Activated CD4-positive, alpha-beta T cell treated with anti-CD3 and anti-CD28 coated beads, Interleukin-2, Interleukin-6, amounts not matched to agents 100 ng/mL and 50 ng/mL, durations not matched to agents 16 hours and 8 hours (primary cell): ENCODE measurements around the gene PRAME.
"Not testable (repeated sequence)": the region's sequence is repeated elsewhere in the genome, so short reads cannot be mapped to it uniquely, and the experiment has no call there.

Experiments
- DNase-seq: peaks from one replicate; pipeline ENCODE4 v3.0.0-alpha.2; 2020

The PRAME gene

DNA sequence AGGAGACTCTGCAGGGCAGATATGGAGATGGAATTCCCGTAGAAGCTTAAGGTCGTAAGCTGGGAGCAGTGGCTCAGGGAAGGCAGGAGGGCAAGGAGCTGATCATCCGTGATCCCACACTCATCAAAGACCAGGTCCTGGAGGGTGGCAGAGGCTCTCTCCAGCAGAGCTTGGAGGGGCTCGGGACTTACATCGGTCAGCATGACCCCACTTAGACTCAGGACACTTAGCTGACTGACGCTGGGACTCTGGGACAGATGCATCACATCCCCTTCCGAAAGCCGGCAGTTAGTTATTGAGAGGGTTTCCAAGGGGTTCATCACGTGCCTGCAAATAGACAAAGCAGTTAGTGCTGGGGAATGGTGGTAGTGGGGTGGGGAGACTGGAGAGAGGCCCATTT, 10.7 kb downstream of the PRAME start:
- no peak for DNase-seq

DNA sequence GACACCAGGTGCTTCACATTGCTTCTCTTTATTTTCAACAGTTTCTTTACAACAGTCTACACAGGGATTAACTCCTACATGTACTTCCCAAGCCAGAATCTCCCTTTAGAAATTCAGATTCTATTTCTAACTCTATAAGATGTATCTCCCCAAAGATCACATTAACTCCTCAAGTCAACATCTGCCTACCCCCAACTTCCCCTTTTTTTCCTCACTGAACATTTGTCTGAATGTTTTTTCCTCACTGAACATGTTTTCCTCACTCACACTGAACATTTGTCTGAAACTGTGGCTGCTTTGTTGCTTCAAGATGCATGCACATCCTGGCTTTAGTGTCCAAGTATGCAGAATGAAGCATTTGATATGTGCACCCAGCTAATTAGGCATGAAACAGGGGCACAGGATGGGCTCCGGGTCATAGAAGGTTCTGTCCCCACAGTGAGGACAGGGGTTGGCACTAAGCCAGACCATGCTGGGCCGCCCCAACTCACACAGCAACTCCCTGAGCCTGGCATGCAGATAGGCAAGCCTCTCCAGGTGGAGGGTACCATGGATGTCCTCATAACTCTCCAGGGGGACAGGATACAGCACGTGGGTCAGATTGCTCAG, 11.3 kb downstream of the PRAME start:
- no peak for DNase-seq

DNA sequence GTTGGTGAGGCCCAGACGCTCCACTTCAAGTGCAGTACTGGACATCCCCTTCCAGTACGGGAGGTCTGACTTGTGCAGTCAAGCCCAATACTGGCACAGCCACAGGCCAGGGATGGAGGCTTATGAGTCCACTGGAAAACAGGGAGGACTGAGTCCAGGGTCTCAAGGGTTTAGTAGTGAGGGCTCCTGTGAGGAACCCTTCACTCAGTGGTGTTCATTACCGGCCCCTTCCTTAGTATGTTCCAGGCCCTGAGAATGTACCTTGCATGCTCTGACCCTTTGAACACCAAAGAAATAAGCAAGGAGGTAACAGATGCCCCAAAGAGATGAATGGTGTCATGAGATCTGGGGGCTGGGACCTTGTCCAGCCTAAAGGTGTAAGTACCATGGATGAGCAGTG, 11.8 kb downstream of the PRAME start:
- no peak for DNase-seq

DNA sequence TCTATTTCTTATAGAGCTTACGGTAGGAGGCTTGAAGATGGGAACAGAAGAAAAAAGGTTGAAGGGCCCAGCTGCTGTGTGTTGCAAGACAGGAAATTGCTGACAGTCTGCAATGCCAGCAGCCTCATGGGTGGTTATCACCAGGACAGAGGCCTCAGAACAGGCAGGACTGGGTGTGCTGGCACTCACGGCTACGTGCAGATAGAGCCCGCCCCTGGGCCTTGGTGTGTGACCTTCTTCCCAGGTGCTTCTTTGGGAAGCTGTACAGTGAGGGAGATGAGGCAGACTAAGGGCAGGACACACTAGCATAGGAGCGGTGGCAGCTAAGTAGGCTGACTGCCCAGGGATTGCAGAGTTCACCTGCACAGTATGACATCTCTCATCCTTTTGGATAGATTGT, 12.6 kb downstream of the PRAME start:
- DNase-seq: no peak

DNA sequence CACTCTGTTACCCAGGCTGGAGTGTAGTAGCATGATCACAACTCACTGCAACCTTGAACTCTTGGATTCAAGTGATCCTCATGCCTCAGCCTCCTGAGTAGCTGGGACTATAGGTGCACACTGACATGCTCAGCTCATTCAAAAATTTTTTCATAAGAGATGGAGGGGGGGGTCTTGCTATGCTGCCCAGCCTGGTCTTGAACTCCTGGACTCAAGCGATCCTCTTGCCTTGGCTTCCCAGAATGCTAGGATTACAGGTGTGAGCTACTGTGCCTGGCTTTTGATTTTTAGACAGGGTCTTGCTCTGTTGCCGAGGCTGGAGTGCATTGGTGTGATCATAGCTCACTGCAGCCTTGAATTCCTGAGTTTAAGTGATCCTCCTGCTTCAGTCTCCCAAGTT, 14.0 kb downstream of the PRAME start:
- no peak for DNase-seq

DNA sequence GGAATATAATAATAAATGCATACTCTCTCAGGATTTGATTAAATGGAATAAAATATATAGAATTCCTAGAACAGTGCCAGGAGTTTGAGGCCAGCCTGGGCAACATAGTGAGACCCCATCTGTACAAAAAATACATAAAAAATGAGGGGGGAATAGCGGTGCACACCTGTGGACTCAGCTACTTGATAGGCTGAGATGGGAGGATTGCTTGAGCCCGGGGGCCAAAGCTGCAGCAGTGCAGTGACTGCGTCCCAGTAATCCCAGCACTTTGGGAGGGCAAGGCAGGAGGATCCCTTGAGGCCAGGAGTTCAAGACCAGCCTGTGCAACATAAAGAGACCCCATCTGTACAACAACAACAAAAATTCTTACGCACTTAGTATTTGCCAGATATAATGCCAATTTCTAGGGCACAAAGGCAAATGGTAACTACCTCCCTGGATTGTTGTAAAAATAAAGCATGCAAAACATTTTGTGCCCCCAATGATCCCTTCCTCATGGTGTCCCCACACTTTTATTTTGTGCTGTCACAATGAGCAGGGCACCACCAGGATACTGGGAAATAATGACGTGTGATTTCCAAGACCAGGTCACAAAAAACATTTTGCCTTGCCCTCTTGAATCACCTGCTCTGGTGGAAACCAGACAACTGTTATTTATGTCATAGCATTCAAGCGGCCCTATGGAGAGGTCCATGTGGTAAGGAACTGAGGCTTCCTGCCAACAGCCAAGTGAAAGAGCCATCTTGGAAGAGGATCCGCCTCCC, 20.7 kb downstream of the PRAME start:
- no peak for DNase-seq

DNA sequence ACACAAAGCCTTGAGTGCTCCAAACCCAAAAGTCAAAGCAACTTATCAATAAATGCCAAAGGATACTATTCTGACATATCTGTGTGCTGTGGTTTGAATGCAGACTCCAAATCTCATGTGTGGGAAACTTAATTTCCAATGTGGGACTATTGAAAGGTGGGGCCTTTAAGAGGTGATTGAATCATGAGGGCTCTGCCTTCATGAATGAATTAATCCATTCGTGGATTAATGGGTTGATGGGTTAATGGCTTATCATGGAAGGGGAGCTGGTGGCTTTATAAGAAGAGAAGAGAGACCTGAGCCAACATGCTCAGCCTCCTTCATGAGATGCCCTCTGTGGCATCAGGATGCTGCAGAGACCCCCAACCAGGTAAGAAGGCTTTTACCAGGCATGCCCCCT, 22.1 kb downstream of the PRAME start:
- no peak for DNase-seq

DNA sequence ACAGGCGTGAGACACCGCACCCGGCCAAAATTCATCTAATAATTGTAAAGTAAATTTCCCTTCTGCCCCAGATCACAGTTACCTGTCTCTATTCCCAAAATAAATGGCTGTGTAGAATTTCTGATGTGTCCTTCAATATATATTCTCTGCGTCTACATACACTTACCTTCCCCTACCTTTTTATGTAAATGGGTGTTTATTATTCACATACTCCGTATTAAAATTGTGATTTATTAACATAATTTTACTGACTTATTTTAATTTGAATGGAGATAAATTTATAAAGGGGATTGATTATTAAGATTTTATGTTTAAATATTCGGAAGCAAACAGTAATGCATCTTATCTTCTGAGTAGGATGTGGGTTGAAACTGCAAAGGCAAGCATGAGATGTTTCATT, 22.6 kb downstream of the PRAME start:
- no peak for DNase-seq

DNA sequence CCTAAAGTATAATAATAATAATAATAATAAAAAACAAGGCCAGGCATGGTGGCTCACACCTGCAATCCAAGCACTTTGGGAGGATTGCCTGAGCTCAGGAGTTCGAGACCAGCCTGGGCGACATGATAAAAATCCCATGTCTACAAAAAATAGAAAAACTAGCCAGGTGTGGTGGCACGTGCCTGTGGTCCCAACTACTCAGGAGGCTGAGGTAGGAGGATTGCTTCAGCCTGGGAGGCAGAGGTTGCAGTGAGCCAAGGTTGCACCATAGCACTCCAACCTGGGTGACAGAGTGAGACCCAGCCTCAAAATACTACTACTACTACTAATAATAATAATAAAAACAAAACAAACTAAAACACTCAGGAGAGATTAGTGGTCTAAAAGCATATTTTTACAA, 23.4 kb downstream of the PRAME start:
- no peak for DNase-seq

DNA sequence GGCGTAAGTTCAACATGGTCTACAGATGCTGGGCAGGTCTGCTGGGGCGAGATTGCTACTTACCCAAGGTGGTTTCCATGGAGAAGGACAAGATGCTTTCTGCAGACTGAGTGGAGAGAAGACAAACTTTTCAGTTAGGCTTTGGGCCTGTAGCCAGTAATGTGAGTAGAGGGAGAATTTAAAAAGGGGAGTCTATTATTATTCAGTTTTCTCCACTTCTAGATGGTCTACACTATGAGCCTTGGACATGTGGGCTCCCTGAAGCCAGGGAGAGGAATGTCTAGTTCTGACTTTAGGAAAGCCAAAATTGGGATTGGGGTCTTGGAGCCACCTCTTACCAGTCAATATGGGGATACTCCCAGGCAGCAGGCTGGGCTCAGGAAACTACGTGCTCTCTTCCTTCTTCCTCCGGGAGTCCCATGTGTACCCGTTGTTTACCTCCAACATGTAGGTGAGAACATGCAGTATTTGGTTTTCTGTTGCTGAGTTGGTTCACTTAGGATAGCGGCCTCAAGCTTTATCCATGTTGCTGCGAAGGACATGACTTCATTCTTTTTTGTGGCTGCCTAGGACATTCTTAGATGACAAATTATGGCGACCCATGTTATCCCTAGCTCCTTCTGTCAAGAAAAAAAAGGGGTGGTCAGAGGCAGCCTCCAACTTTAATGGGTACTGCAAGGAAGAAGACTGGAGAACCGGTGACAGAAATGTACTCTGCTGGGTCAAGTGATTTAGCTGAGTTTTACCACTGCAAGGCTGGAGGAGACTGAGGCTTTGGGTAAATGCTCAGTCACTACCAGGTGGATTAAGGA, 24.3 kb downstream of the PRAME start:
- no peak for DNase-seq

DNA sequence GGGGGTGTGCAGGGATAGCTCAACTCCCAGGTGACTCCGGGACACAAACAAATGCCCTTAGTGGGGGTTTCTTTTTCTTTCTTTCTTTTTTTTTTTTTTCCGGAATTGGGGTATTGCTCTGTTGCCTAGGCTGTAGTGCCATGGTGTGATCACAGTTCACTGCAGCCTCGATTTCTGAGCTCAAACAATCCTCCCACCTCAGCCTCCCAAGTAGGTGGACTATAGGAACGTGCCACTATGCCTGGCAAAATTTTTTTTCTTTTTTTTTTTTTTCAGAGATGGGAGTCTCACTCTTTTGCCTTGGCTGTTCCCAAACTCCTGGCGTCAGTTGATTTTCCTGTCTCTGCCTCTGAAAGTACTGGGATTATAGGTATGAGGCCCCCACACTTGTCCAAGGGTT, 25.2 kb downstream of the PRAME start:
- DNase-seq: no peak

DNA sequence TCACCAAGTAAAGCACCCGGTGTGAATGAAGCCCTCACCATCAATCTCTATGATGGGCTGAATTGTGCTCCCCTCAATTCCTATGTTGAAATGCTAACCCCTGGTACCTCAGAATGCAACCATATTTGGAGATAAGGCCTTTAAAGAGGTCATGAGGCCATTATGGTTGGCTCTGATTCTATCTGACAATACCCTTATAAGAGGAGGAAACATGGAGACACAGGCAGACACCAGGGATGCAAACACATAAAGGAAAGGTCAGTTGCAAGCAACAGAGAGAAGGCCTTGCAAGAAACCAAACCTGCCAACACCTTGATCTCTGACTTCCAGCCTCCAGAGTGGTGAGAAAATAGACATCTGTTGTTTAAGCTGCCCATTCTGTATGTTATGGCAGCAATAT, 25.6 kb downstream of the PRAME start:
- DNase-seq: no peak

DNA sequence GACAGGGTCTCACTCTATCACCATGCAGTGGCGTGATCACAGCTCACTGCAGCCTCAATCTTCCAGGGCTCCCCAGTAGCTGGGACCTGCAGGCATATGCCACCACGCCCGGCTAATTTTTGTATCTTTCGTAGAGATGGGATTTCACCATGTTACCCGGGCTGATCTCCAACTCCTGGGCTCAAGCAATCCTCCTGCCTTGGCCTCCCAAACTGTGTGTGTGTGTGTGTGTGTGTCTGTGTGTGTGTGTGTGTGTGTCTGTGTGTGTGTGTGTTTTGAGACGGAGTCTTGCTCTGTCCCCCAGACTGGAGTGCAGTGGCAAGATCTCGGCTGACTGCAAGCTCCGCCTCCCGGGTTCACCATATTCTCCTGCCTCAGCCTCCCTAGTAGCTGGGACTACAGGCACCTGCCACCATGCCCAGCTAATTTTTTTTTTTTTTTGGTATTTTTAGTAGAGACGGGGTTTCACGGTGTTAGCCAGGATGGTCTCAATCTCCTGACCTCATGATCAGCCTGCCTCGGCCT, 26.5 kb downstream of the PRAME start:
- DNase-seq: not testable (repeated sequence)

DNA sequence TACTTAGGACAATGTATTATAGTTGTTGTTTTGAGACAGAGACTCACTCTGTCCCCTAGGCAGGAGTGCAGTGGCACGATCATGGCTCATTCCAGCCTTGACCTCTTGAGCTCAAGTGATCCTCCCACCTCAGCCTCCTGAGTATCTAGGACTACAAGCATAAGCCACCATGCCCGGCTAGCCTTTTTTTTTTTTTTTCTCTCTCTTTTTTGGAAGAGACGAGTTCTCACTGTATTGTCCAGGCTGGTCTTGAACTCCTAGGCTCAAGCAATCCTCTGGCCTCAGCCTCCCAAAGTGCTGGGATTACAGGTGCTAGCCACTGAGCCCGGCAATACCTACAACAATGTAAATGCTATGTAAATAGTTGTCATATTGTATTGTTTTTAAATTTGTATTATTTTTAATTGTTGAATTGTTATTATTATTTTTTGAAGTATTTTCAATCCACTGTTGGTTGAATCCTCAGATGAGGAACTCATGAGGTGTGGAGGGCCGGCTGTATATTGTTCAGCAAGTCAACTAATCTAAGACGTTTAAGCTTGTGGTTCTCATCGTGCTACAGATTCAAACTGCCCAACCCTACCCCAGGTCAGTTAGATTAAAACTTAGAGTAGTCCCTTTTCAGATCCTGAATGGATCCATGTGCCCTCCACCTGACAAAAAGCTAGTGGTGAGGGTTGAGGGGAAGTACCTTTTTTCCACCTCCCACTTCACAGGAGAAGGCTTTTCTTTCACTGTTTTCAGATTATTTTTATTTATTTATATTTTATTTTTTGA, 27.1 kb downstream of the PRAME start:
- DNase-seq: no peak

DNA sequence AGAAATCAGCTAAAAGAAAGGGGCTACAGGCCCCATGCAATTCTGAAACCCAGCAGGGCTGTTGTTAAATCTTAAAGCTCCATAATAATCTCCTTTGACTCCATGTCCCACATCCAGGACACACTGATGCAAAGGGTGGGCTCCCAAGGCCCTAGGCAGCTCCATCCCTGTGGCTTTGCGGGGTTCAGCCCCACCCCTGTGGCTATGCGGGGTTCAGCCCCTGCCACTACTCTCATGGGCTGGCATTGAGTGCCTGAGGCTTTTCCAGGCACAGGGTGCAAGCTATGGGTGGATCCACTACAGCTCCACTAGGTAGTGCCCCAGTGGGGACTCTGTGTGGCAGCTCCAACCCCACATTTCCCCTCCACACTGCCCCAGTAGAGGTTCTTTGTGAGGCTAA, 30.3 kb downstream of the PRAME start:
- DNase-seq: no peak

DNA sequence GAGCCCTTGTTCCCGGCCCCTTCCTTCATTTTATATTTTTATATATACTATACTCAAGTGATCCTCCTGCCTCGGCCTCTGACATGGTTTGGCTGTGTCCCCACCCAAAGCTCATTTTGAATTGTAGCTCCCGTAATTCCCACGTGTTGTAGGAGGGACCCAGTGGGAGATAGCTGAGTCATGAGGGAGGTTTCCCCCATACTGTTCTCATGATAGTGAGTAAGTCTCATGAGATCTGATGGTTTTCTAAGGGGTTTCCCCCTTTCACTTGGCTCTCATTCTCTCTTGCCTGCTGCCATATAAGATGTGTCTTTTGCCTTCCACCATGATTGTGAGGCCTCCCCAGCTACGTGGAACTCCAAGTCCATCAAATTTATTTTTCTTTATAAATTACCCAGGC, 31.8 kb downstream of the PRAME start:
- no peak for DNase-seq

DNA sequence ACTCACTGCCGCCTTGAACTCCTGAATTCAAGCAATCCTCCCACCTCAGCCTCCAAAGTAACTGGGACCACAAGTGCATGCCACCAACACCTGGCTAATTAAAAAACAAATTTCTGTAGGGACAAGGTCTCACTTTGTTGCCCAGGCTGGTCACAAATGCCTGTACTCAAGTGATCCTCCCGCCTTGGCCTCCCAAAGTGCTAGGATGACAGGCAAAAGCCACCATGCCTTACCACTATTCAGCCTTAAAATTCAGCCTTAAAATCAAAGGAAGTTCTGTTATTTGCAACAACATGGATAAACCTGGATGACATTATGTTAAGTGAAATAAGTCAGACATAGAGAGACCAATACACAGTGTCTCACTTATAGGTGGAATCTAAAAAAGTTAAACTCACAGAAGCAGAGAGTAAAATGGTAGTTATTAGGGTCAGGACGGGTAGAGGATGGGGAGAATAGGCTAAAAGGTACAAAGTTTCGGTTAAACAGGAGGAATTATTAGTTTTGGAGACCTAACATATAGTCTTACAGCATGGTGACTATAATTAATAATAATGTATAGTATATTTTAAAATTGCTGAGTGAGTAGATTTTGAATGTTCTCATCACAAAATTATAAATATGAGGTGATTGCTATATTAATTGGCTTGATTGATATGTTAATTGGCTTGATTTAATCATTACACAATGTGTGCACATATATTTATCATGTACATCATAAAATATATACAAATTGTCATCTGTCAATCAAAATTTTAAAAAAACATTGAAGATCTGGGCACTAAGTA, 32.7 kb downstream of the PRAME start:
- no peak for DNase-seq

DNA sequence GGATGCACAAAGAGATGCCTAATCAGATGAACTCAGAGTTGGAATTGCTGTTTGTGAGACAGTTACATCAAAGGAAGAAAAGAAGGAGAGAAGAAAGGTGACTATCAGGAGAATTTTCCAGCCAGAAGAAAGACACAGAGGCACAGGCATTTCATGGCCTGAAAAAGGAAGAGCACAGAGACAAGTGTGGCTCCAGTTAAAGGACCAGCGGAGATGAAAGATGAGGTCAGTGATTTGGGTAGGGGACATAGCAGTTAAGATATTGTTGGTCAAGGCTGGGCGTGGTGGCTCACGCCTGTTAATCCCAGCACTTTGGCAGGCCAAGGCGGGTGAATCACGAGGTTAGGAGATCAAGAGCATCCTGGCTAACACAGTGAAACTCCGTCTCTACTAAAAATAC, 35.6 kb downstream of the PRAME start:
- no peak for DNase-seq

DNA sequence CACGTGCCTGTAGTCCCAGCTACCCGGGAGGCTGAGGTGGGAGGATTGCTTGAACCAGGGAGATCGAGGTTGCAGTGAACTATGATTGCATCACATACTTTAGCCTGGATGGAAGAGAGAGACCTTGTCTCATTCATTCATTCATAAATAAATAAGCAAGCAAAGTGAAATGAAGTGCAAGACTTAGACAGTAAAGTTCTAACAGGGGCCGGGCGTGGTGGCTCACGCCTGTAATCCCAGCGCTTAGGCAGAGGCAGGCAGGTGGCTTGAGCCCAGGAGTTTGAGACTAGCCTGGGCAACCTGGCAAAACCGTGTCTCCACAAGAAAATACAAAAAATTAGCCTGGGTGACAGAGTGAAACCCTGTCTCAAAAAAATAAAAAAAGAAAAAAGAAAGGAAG, 37.4 kb downstream of the PRAME start:
- no peak for DNase-seq

DNA sequence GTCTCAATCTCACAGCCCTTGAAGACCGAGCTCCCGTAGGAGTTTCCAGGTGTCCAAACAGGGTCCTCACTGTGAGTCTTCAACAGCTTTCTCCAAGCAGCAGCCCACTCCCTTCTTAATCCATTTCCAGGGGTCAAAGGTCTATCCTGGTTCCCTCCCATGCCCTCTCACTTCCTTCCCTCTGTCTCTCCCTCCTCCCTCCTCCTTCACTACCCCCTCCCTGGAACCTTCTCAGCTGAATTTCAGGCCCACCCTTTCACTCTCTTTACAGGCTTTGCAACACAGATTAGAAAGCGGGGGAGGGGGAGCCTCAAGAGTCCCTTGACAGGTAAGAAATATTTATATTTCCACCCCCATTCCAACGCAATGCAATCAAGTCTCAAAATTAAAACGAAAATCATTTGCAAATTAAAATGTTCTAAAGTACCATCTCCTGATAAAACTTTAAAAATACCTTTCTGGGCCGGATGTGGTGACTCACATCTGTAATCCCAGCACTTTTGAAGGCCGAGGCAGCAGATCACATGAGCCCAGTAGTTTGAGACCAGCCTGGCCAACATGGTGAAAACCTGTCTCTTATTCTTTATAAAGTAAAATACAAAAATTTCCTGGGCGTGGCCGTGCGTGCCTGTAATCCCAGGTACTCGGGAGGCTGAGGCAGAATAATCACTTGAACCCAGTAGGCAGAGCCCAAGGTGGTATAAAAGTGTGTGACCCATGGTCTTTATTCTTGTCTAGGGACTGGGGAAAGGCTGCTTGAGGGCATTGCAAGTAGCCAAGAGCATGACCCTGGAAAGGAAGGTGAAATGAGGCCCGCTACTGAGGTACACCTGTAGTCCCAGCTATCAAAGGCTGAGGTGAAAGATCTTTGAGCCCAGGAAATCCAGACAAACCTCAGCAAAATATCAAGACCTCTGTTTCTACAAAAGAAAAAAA, 38.1 kb downstream of the PRAME start:
- no peak for DNase-seq

DNA sequence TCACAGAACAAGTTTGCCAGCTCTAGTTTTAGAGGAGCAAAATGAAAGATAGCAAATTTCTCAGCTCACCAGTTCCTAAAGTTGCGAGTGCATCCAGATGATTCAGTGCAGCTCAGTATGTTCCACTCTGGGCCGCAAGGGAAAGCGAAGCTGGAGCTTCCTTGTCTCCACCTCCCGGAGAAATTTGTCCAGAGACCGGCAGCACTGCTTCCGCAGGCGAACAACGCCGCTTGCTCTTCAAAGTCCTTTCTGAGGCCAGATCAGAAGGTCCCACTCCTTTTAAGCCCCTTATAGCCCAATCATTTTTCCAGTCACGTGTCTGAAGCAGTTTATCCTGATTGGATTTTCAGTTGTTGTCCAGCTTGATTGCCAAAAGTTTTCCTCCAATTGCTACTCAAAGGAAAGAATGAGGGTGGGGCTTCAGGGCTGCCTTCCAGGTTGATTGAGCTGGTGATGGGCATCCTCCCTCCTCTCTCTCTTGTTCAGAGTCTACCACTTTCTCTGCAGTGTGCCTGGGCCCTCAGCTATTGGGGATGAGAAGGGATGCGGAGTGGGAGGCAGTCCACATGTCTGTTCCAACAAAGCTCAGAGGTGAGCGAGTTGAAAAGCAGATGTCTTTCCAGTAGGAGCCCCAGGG, 38.9 kb downstream of the PRAME start, which contains the start of gene ZNF280A:
TSS of gene ZNF280A (minus strand) at position 251 of the 637 bp plus-strand sequence. CDS start 4,640 bp downstream, outside the sequence.
- DNase-seq: no peak
